Muscle of back (tissue), 13 donors: ENCODE measurements around the gene AVPI1. TPM values are rescaled to one million over a fixed set of nuclear protein-coding genes. Genes with fewer than 3 reads are reported as not detected.

Experiments
- DNase-seq, 3 donors: peaks; one replicate each; pipeline versions ENCODE4 v3.0.0 to v3.0.0-alpha.2; 2013
- long read RNA-seq, 9 donors: transcript quantifications; one replicate each; lab custom pipeline, GENCODE V29; 2026
- polyA plus RNA-seq, 10 donors: library from polyadenylated mRNA; unstranded; fragments of 120-200 nt; gene quantifications; one replicate each; pipeline ENCODE4 v1.2.1, GENCODE V29; 2013; ENCODE audit not compliant: insufficient read length in 10 of 10

AVPI1 gene, protein sequence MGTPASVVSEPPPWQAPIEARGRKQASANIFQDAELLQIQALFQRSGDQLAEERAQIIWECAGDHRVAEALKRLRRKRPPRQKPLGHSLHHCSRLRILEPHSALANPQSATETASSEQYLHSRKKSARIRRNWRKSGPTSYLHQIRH
- polyA plus RNA-seq = 1 to 10 TPM; 3.5 to 6.1 (median 4.7) TPM
- long read RNA-seq, donor 1, partial matches to known transcripts = 0 of 2 reads
- long read RNA-seq, donor 1, other reads (novel, unspliced or antisense) = 0 of 2 reads
- long read RNA-seq, donor 2, partial matches to known transcripts = 0 of 2 reads
- long read RNA-seq, donor 2, other reads (novel, unspliced or antisense) = 0 of 2 reads
- long read RNA-seq, donor 3 = 0 reads
- long read RNA-seq, donor 4, partial matches to known transcripts = 0 of 1 reads
- long read RNA-seq, donor 4, other reads (novel, unspliced or antisense) = 0 of 1 reads
- long read RNA-seq, donor 5 = 0 reads
- long read RNA-seq, donor 6, partial matches to known transcripts = 0 of 2 reads
- long read RNA-seq, donor 6, other reads (novel, unspliced or antisense) = 0 of 2 reads
- long read RNA-seq, donor 7, partial matches to known transcripts = 0 of 2 reads
- long read RNA-seq, donor 7, other reads (novel, unspliced or antisense) = 0 of 2 reads
- long read RNA-seq, donor 8, partial matches to known transcripts = 0 of 3 reads
- long read RNA-seq, donor 8, other reads (novel, unspliced or antisense) = 0 of 3 reads
- long read RNA-seq, donor 9, partial matches to known transcripts = 0 of 1 reads
- long read RNA-seq, donor 9, other reads (novel, unspliced or antisense) = 0 of 1 reads

DNA sequence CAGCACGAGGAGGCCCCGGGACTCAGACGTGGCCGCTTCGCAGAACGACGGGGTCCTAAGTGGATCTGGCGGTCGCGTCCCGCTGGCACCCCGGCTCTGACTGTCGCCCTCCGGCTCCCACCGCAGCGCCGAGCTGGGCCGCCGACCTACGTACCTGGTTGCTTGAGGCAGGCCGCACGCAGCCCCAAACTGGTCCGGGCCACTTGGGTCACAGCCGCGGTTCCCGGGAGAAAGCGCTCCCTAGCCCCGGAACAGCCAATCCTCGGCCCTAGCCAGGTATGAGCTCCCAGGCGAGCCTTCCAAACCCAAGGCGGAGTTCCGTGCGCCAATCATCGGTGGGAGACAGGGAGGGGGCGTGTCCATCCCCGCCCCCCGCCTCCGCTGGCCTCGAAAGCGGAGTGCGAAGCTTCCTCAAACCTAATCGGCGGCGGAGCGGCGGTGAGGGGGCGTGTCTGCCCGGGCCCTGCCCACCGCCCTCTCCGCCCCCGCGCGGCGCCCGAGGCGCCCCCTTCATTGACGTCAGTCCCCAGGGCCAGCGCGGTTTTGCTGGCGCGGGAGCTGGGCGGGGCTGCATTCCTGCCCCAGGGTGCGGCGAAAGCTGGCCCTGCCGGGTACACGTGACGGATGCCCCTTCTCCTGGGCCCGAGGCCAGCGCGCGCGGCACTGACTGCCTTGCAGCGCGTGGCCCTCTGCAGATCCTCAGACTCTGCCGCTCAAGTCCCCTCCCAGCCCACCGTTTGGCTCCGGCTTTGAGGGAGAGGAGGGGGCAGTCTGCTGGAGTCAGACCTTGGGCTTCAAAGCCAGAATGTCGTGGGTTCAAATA, at the start of gene AVPI1:
AVPI1 (minus strand) TSS at position 280 of the 823 bp plus-strand sequence. CDS start 7,336 bp downstream, outside the sequence.
- peak; percentile 94 to 97 (median 97) for DNase-seq

DNA sequence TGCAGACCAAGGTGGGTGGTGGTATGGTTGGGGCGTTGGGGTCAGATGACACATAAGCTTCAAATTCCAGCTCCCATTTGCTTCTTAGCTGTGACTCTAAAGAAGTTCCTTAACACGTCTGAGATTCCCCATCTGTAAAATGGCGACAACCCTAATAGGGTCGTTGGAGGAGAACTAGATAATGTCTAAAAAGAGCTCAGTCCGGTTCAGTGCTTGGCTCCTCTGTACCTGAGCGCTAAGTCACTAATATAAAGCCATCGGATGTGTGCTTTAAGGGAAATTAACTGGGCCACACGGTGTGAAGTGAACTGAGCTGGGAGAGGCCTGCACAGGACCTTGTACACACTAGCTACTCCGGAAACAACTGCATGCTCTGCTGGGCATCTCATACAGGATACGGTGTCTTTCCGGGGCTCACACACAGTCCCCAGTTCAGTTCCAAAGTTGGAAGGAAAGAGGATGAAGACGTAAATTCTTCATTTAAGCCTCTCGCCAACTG, 49.4 kb upstream of the AVPI1 start:
- no peak for DNase-seq

DNA sequence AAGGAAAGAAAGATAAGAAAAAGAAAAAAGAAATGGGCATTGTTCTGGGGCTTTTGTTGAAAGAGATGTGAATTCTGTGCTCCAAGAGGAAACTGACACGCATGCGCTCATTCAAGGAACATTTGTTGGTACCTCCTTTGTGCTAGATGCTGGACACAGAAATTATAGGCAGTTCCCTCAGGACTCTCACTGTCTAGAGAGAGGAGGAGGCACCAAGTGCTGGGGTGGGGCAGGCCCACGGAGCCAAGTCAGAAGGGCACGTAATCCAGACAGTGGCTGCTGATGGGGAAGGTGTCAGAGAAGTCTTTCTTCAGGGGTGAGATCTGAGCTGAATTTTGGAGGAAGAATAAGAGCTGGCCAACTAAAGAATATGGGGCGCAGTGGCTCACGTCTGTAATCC, 47.0 kb upstream of the AVPI1 start:
- DNase-seq = no peak

DNA sequence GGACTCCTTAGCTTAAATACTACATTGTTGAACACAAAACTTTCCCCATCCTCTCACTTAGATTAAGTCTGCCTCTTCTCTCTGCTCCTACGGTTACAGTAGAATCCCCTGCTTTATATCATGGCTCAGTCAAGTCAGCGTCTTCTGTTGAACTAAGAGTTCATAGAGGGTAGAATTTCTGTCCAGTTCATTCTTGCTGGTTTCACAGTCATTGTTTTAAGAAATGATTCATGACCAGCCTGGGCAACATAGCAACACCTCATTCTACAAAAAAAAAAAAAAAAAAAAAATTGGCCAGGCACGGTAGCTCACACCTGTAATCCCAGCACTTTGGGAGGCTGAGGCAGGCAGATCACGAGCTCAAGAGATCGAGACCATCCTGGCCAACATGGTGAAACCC, 46.2 kb upstream of the AVPI1 start:
- no peak for DNase-seq

DNA sequence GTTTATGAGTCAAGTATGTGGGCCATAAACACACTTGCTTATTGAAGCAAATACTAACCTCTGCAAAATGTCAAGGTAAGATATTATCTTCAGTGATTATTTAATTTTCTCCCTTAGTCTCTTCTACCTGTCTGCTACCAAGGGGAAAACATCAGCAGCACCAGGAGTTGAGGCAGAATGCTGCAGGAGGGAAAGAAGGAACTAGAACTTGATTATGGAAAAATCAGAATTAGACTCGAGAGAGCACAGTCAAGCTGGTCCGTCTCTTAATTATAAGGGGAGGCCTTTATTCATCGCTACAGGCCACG, 45.0 kb upstream of the AVPI1 start:
- no peak for DNase-seq

DNA sequence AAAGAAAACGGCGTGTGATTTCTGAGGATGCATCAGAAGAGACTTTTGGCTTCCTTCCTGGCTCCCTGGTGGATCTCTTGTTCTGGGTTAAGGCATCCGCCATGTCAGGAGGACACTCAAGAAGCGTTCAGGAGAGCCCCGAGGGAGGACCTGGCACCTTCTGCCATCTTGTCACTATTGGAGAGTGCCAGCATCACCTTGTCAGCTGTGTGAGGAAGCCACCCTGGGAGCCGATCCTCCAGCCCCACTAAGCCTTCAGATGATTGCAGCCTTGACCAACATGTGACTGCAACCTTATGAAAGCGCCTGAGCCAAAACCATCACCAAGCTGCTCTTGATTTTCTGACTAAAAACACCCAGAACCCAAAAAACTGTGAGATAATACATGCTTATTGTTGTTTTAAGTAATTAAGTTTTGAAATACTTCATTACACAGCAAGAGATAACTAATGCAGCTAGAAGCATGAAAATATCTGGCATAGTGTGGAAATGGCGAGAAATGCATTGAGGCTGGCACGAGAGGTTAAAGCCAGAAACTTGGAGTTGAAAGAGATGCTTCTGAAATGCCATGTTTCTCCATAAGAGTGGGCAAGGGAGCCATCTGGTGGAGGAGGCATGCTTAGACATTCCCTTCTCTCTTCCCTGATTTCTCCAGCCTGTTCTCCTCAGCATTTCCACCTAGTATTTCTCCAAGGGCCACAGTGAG, 44.5 kb upstream of the AVPI1 start:
- DNase-seq = peak; percentile 64 to 83 (median 80)

DNA sequence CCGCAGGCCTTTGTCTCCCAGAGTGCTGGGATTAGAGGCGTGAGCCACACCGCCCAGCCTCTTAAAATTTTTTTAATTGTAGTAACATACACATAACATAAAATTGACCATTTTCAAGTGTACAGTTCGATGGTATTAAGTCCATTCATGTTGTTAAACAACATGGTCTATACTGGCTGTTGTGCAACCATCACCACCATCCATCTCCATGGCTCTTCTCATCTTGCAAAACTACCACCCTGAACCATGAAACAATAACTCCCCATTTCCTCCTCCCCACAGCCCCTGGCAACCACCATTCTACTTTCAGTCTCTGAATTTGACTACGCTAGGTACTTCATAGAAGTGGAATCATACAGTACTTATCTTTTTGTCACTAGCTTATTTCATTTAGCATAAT, 42.0 kb upstream of the AVPI1 start:
- no peak for DNase-seq

DNA sequence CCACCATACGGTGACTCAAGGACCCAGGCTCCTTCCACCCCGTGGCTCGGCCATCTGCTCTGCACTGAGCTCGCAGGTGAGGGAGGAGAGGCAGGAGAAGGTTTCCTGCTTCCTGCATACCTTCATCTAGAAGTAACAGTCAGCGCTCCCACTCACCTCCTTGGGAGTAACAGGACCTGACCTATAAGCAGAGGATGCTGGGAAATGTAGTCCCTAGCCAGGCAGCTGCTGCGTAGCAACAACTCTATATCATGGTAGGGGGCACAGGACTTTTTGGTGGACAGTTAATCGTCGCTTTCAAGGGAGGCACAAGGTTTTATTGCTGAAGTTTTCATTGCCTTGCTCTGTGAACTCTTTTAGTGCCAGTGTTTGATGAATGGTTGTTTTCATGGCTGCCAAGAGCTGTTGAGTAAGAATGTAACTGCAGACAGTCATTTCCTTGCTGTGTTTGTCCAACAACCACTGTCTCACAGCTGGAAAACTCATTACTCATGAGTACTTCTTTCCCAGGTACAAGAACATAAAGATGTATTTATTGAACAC, 39.7 kb upstream of the AVPI1 start:
- DNase-seq = peak in 2 of 3 donors; percentile 62 to 81

DNA sequence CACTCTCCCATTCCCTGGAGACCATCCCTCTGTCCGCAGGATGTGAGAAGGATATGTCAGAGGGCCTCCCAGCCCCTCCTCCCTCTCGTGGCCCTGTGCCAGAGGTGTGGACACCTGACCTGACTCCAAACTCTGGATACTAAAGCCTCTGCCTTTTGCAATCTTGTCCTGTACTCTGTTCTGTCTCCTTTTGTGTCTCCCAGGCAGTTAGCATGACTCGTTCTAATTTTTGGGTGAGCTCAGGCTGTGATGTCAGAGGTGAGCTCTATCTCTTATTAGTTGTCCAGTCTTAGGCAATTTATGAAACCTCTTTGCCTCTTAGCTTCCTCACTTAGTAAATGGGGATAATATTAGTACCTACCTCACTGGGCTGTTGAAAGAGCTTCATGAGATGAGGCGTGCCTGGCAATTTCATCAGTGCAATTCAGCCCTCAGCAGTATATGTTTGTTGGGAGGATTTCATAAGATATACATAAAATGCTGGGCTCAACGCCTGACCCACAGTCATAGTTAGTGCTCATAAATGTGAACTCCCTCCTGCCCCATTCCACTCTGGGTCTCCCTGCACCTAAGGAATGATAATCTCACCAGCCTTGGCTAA, 37.4 kb upstream of the AVPI1 start:
- DNase-seq = no peak

DNA sequence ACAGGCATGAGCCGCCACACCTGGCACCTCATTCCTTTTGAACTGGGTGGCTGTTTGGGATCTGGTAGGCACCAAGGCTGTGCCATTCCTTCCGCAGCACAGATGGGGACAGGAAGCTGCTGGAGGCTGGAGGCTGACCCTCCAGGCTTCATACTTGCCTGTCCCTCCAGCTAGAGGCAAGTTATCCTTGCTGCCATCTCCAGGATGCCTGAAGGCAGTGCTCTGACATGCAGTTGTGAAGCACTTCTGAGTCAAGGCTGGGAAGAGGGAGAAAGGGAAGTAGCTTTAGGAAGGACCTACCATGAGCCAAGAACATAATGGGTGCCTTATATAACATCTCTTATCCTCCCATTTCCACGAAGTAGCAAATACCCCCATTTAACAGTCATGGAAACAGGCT, 36.0 kb upstream of the AVPI1 start:
- no peak for DNase-seq

DNA sequence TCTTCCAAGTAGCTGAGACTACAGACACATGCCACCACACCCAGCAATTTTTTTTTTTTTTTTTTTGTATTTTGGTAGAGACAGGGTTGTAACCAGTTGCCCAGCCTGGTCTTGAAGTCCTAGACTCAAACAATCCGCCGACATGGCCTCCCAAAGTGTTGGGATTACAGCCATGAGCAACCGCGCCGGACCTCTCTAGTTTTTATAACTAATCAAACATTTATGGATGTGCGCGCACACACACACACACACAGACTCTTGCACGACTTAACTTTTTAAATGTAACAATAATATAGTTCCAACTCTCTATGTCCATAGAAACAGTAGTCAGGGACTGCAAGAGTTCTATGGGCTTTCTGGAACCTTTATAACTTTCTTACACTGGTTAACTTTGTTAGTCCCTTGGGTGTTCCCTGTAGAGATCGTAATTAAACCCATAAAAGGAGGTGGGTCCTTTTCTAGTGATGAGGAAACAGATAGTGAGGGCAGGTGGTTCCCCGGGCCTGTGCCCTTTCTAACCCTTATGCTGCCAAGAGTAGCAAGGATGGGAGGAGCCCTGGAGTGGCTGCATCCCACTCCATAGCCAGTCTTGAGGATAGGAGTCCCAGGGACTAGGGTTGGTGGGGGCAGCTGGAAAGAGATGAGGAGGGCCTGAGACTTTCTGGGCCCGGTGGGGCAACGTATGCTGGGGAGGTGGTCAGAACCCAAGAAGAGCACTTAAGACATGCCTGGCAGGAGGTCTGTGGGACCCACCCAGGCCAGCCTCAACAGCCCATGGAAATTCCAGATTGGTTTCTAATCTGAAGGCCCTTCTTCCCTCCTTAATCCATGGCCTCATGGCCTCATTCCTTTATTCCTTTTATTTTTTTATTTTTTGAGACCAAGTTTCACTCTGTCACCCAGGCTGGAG, 35.1 kb upstream of the AVPI1 start:
- no peak for DNase-seq

DNA sequence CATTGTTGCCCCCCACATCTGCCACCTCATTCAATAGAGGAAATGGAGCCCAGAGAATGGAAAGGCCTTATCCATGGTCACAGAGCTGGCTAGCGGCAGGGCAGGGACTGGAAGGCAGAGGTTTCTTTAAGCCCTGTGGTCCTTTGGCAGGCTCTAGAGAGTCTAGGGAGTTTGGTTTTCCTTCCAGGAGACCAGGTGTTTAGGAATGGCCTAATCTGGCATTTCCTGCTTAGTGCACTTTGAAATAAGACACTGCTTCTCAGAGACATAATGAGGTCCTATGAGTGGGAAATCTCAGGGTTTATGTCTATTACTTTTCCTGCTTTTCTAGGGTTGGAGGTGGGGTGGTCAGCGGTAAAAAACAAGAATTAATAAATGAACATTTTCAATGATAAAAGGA, 32.6 kb upstream of the AVPI1 start:
- no peak for DNase-seq

DNA sequence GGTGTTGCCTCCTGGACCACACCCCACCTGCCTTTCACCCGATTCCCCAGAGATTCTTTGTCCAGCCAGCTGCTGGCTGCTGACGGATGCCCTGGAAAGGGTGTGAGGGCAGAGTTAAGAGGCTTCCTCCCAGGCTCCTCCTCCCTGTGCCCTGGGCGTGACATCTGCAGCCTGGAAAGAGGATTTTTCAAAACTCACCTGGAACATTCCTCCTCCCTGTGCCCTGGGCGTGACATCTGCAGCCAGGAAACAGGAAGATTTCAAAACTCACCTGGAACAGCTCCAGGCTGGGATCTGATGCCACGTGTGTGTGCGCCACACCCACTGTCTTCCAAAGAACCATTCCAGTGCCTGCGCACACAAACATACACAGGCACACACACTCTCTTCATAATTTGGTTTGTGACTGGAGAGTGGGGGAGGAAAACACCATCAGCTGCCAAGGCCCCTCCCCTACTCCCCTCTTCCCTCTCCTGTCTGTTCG, 31.7 kb upstream of the AVPI1 start:
- no peak for DNase-seq

DNA sequence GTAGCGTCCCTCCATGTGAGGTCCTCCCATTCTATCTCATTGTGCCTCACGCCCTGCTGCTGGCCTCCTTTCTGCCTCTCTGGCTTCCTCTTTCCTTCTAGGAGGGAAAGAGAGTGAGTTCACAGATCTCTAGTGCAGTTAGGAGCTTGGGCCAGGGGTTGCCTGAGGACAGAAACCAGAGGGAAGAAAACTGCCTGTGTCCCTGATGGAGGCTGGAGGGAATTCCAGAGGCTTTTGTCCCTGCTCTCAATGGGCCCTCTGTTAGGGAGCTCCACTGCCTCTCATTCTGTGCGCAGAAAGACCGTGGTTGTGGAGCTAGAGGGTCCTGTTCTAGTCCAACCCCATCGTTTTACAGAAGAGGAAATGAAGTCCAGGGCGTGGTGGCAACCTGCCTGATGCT, 31.1 kb upstream of the AVPI1 start:
- no peak for DNase-seq

DNA sequence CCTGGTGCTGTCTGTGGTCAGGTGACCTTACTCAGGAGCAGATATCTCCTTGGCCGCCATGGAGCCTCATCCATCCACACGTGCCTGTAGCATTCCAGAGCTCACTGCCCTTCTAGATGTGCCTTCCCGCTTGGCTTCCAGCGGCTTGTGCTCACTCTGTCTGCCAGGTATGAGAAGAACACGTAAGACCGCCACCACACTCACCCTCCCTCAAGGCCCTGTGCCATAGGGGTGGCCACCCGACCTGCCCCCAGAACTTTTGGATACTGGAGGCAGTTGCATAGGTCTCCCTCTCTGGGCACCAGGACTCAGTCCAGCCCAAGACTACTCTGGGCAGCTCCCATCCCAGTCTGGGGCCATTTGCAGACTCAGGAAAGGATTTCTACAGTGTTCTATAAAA, 30.6 kb upstream of the AVPI1 start:
- no peak for DNase-seq

DNA sequence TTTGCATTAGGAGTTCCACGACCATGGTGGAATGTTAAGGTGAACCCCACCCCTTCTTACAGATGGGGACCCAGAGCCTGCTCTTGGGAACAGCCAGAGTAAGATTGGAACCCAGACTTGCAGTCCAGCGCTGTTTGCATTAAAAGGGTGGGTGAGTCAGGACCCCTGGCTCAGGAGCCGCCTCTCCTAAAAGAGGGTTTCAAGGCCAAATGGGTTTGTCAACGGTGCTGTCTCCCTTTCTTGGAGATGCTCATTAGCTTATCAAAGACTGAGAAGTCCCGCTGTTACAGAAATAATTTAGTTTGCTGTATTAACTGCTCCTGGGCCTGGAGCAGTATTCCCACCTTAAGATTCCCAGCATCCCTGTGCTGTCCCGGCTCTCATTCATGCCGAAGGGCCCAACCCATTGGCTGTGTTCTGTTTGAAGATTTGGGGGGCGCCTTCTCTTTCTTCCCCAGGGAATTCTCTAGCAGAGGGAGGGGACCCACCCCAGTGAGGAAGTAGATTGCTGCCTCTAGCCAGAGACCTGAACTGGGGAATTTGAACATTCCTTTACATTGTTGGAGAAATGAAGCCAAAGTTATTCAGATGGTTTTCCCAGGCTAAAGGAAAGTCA, 28.3 kb upstream of the AVPI1 start:
- no peak for DNase-seq

DNA sequence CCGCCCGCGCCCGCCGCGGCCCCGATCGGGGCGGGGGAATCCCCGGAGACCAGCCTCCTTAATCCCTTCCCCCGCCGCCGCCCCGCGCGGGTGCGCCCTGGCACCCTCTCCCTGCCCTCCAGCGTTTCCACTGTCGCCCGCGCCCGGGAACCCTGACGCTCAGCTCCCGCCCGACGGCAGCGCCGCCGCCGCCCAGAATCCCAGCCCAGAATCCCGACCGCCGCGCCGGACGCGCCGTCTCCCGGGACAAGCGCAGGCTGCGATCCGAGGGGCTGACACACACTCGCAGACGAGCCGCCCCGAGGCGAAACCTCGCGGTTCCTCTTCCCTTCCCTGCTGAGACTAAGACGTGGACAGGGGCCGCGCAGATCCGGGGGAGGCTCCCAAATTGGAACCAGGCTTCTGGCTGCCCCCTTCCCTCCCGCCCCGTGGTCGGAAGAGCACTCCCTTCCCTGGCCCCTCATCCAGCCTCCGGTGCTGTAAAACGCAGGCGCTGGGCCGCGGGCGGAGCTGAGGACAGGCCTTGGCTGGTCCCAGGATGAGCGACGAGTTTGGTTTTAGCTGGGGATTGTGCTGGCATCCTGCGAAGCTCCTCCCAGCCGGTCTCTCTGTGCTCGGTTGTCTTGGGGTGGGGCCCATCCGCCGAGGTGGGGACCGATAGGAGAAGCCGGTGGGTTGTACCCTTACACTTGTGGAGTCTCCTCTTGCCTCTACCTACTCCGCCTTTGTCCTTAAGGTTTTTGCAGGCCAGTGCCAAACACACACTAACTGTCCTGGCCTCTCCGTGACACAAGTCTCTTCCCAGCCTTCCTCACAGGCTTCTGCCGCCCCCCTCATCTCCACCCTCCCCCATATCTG, 27.6 kb upstream of the AVPI1 start:
- DNase-seq = peak; percentile 76 to 95 (median 85)

DNA sequence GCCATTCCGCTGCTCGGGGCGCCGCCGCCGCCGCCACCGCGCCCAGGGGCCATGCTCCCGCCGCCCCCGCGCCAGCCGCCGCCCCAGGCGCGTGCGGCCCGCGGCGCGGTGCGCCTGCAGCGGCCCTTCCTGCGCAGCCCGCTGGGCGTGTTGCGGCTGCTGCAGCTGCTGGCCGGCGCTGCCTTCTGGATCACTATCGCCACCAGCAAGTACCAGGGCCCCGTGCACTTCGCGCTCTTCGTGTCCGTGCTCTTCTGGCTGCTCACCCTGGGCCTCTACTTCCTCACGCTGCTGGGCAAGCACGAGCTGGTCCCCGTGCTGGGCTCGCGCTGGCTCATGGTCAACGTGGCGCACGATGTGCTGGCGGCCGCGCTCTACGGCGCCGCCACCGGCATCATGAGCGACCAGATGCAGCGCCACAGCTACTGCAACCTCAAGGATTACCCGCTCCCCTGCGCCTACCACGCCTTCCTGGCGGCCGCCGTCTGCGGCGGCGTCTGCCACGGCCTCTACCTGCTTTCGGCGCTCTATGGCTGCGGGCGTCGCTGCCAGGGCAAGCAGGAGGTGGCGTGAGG, 26.9 kb upstream of the AVPI1 start:
- DNase-seq = peak; percentile 62 to 93 (median 81)
